SH-SY5Y (cell line): Measurements from ENCODE around the gene MUC2.

Experiments
- GATA2 ChIP-seq: IDR thresholded peaks from 2 replicates; pipeline ENCODE4 v1.6.1; 2011; ENCODE audit warnings: mild to moderate bottlenecking, low read depth, low read length
- GATA3 ChIP-seq: IDR thresholded peaks from 2 replicates; pipeline ENCODE4 v1.6.1; 2011; ENCODE audit warnings: low read depth, mild to moderate bottlenecking, low read length, moderate library complexity

DNA sequence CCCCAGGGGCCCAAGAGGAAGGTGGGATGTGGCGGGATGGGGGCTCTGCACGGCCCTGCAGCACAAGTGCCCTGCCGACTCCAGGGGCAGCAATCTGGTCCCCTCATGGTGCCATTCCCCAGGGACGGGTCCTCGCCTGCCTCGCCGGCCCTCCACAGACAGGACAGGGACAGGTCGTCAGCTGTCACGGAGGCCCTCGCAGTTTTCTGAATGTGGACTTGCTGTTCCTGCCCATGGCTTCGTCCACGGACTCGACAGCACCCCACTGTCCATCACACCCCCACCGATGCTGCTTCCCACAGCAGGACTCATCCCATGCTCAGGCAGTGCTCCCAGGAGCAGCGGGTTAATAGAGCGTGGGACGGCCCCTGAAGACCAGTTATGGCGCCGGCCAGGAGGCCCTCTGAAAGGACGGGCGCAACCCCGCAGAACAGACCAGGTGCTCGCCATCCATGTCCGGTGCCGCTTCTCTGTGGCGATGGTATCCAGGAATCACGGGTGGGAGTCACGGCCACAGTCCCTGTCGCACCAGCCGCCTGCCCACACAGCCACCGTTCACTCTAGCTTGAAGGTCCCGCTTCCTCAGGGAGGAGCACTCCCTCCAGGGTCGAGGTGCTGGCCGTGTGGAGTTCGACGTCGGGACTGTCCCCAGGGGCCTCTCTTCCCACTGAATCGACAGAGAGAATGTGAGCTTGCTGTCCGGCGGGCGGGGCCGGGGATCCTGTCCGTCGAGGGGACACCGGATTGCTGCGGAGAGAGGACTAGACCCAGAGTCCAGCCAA lies 18.5 kb upstream of the MUC2 start:
- TF ChIP-seq GATA2 (no peak), GATA3 (no peak)
